ENCODE measurements around the gene DSCAML1. TPM values are rescaled to one million over a fixed set of nuclear protein-coding genes. Genes with fewer than 3 reads are reported as not detected.
"Not testable (repeated sequence)": the region's sequence is repeated elsewhere in the genome, so short reads cannot be mapped to it uniquely, and the experiment has no call there.

DSCAML1 gene
- total RNA-seq, 1 experiment from 2014 or later = 0.59 TPM

DNA sequence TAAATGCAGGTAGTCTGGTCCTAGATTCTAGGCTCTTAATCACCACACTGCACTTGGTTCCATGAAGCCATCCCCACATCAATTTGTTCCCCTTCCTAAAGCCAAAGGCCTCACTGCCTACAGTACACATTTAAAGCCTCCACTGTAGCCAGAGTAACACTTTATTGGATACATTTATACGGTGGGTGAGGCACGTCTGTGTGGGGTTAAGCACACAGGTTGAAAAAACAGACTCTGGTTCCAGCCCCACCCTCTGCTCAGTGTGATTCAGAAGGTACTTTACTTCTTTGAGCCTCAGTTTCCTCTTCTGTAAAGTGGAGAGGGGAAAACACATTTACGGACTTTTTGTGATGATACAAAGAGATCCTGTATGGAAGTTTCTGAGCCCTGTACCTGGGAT is 22.5 kb downstream of the DSCAML1 start:
- no peaks in the 10 kb centered on the region for H3K27me3 ChIP-seq (ENCODE audit: control insufficient read depth, insufficient read depth, low read length)
- no peaks in the 10 kb centered on the region for H3K36me3 ChIP-seq (replicated peaks; ENCODE audit: control insufficient read depth, insufficient read depth, low read length)
- H3K4me3 ChIP-seq (ENCODE audit: insufficient read depth, low read depth, low read length) = no peak overlapping the region
- DNase-seq = no peak

DNA sequence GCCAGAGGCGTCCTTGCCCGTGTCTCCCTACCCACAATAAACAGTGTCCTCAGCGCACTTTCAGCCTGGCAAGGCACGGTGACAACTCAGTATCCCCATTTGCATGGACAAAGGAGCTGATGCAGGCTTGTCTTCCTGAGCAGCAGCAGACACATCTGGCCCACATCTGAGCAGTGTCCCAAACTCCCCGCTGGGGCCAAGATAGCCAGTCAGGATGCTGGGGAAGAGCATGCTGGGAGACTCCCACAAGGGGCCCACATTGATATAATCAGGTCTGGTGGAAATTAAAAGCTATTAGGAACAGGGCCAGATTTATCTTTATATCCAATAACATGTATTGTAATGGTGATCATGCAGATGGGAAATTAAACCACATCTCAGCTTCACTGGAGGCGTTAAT is 24.7 kb downstream of the DSCAML1 start:
- H3K4me3 ChIP-seq (ENCODE audit: insufficient read depth, low read depth, low read length) = no peak overlapping the region
- H3K36me3 ChIP-seq (replicated peaks; ENCODE audit: control insufficient read depth, insufficient read depth, low read length) = no peaks in the 10 kb centered on the region
- DNase-seq = no peak
- H3K27me3 ChIP-seq (ENCODE audit: control insufficient read depth, insufficient read depth, low read length) = no peaks in the 10 kb centered on the region

DNA sequence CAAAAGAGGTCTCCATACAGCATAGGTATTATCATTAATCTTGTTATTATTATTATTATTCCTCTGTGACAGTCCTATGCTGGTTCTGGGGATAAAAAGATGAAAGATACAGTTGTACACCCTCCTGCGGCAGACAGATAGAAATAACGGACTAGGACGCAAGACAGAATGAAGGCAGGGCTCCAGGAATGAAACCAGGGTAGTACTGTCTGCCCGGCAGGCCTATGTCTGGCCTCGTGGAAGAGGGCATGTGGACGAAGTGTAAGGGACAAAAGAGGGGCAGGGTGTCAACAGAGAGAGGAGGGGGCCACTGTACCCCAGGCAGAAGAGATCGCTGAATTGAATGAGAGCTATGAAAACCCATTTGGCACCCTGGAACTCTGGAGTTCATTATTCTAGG is 25.2 kb downstream of the DSCAML1 start:
- H3K27me3 ChIP-seq (ENCODE audit: control insufficient read depth, insufficient read depth, low read length) = no peaks in the 10 kb centered on the region
- no peaks in the 10 kb centered on the region for H3K36me3 ChIP-seq (replicated peaks; ENCODE audit: control insufficient read depth, insufficient read depth, low read length)
- no peak overlapping the region for H3K4me3 ChIP-seq (ENCODE audit: insufficient read depth, low read depth, low read length)

DNA sequence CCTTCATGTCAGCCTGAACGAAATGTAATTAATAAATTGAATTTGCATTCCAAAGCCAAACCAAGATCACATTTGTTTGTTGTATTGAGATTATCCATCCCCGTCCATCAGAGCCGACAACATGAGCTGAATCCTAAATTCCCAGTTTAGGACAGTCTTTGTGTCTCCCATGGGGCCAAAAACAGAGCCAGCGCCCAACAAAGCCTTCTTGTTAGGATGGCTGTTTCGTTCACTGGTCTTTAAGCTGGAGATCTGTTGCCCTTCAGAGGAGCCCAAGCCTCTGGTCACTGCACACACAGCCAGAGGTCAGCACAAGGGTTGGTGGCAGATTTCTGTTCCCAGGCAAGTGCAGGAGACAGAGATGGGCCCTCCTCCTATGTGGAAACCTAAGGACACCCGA is 25.8 kb downstream of the DSCAML1 start:
- no peaks in the 10 kb centered on the region for H3K36me3 ChIP-seq (replicated peaks; ENCODE audit: control insufficient read depth, insufficient read depth, low read length)
- H3K4me3 ChIP-seq (ENCODE audit: insufficient read depth, low read depth, low read length) = no peak overlapping the region
- H3K27me3 ChIP-seq (ENCODE audit: control insufficient read depth, insufficient read depth, low read length) = no peaks in the 10 kb centered on the region
- DNase-seq = no peak

More for the DNA sequence above, 25.2 kb downstream of the DSCAML1 start:
- DNase-seq = no peak

DNA sequence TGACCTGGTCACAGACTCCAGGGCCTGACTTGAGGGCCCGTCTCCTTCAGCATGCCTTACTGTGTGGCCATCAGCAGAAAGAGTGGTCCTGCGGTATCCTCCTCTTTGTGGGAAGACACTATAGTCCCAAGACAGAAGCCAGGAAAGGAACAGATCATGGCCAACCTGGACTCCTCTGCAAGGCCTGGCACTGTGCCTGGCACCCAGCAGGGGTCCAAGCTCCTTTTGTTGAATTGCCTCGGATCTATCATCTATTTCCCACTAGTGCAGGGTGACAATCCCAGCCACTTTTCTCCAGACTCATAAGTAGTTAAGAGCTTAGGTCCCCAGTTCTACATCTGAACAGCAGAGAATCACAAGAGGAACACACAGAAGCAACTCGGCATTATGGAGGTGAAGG is 27.0 kb downstream of the DSCAML1 start:
- no peak for DNase-seq
- Histone ChIP-seq H3K36me3 (replicated peaks; ENCODE audit: control insufficient read depth, insufficient read depth, low read length) (no peaks in the 10 kb centered on the region), H3K27me3 (ENCODE audit: control insufficient read depth, insufficient read depth, low read length) (no peaks in the 10 kb centered on the region), H3K4me3 (ENCODE audit: insufficient read depth, low read depth, low read length) (no peak overlapping the region)

DNA sequence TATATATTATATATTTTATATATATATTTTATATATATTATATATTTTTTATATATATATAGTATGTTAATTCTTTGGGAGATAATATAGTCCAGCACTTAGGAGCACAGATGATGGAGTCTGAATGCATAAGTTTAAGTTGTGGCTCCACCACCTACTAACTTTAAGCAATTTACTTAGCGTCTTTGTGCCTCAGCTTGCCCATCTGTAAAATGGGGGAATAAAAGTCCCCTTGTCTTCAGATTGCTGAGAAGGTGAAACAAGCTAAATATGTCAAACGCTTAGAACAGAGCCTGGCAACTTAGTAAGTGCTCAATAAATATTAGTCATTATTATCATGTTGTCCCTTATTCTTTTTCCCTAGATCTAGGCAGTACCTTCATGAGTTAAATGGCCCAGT is 27.5 kb downstream of the DSCAML1 start:
- H3K4me3 ChIP-seq (ENCODE audit: insufficient read depth, low read depth, low read length) = no peak overlapping the region
- no peak for DNase-seq
- no peaks in the 10 kb centered on the region for H3K36me3 ChIP-seq (replicated peaks; ENCODE audit: control insufficient read depth, insufficient read depth, low read length)
- H3K27me3 ChIP-seq (ENCODE audit: control insufficient read depth, insufficient read depth, low read length) = no peaks in the 10 kb centered on the region

DNA sequence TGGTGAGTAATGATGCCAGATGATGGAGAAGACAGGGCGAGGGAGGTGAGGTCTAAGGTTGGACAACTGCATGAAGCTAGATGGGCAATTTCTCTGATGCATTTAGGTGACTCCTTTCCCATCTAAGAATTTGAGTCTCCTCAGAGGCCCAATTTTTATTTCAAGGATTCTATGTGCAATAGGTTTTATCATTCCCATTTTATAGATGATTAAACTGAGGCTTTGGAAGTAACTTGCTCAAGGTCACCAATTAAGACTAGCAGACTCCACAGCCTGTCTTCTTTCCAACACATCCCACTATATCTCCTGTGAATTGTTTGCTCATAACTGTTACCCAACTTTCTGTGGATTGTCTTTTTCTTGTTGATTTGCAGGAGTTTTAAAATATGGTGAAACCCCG is 28.5 kb downstream of the DSCAML1 start:
- H3K36me3 ChIP-seq (replicated peaks; ENCODE audit: control insufficient read depth, insufficient read depth, low read length) = no peaks in the 10 kb centered on the region
- no peak for DNase-seq
- H3K27me3 ChIP-seq (ENCODE audit: control insufficient read depth, insufficient read depth, low read length) = no peaks in the 10 kb centered on the region
- H3K4me3 ChIP-seq (ENCODE audit: insufficient read depth, low read depth, low read length) = no peak overlapping the region

DNA sequence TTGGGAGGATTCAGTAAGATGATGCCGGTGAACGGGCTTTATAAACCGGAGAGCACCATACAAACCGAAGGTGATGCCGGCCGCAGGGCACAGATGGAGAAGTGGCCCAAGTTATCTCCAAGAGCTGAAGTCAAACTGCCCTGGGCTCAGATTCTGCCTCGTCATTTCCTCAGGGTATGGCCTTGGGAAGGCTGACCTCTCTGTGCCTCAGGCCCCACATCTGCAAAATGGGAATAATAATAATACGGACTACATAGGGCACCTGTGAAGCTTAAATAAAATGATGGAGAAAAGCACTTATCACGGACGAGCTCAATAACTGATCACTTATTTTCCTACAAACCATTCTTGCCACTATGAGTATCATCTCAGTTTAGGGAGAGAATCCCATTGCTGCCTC is 29.9 kb downstream of the DSCAML1 start:
- Histone ChIP-seq H3K27me3 (ENCODE audit: control insufficient read depth, insufficient read depth, low read length) (no peaks in the 10 kb centered on the region), H3K4me3 (ENCODE audit: insufficient read depth, low read depth, low read length) (no peak overlapping the region)
- no peak for DNase-seq

DNA sequence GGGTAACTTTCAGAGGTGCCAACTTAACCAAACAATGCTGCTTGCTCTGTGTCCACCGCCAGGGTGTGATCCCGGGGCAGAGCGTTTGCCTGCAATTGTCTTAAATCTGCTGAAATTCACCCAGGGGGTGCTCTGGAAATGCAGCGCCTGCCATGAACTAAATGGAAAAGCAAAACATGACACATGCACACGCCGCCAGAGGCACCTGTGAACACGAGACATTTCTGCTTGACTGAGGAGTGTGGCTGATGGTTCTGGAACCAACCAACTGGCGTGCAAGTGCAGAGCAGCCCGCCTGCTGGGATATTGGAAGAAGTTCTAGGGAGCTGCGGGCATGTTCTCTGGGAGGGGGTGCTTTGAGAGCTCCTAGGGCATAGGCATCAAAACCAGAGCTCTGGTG is 30.4 kb downstream of the DSCAML1 start:
- Histone ChIP-seq H3K4me3 (ENCODE audit: insufficient read depth, low read depth, low read length) (no peak overlapping the region), H3K36me3 (replicated peaks; ENCODE audit: control insufficient read depth, insufficient read depth, low read length) (no peaks in the 10 kb centered on the region), H3K27me3 (ENCODE audit: control insufficient read depth, insufficient read depth, low read length) (no peaks in the 10 kb centered on the region)
- DNase-seq = no peak

More for the DNA sequence above, 29.9 kb downstream of the DSCAML1 start:
- no peaks in the 10 kb centered on the region for H3K36me3 ChIP-seq (replicated peaks; ENCODE audit: control insufficient read depth, insufficient read depth, low read length)

DNA sequence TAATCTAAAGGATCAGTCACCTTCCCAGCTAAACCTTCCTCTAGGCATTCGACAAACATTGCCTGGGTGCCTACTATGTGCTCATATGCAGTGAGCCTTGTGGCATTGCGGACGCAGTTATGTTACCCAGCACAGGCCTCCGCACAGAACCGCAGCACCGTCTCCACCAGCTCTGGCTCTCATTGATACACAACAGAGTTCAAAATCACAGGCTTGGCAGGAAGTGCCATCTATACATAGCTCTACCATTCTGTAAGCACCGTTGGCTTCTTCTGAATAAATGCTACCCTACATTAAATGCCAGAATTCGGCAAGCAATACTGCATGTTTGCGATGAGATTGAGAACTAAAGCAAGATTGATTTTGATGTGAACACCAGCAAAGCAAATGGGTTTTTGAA is 31.0 kb downstream of the DSCAML1 start:
- no peak for DNase-seq
- no peak overlapping the region for H3K4me3 ChIP-seq (ENCODE audit: insufficient read depth, low read depth, low read length)
- no peaks in the 10 kb centered on the region for H3K36me3 ChIP-seq (replicated peaks; ENCODE audit: control insufficient read depth, insufficient read depth, low read length)

DNA sequence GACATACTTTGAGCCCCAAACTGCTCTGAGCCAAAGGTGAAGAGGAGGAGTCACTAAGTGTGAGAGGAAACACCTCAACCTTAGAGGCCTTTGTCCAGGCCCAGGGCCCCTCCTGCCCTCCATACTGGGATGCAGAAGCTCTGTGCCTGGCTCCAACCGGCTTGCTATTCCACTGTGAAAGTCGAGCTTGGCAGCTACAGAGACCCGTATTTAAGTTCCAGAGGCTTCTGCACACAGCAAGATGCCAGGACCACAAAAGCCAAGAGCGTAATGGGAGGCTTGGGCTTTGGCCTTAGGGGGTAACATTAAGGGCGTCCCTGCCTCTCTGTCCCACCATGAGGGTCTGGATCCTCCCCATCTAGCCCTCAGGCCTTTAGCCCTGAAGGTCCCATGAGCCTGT is 31.9 kb downstream of the DSCAML1 start:
- Histone ChIP-seq H3K36me3 (replicated peaks; ENCODE audit: control insufficient read depth, insufficient read depth, low read length) (no peaks in the 10 kb centered on the region), H3K4me3 (ENCODE audit: insufficient read depth, low read depth, low read length) (no peak overlapping the region), H3K27me3 (ENCODE audit: control insufficient read depth, insufficient read depth, low read length) (no peaks in the 10 kb centered on the region)
- no peak for DNase-seq

More for the DNA sequence above, 31.0 kb downstream of the DSCAML1 start:
- no peaks in the 10 kb centered on the region for H3K27me3 ChIP-seq (ENCODE audit: control insufficient read depth, insufficient read depth, low read length)

DNA sequence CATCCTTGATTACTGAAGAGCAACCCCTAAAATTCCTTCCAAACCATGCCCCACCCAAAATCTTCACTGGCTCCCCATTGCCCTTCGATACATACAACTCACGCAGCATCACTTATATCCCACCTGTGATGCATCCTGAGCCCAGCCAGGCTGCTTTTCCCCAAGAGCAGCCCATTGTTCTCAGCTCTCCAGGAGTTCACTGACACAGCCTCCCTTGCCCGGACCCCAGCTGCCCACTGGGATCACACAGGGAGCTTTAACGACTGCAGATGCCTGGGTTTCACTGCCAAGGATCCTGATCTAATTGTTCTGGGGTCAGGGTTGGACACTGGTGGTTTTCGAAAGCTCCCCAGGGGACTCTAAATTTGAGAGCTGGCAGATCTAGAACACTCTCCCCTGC is 33.6 kb downstream of the DSCAML1 start:
- not testable (repeated sequence) for H3K4me3 ChIP-seq (ENCODE audit: insufficient read depth, low read depth, low read length); H3K27me3 ChIP-seq (ENCODE audit: control insufficient read depth, insufficient read depth, low read length); DNase-seq; H3K36me3 ChIP-seq (replicated peaks; ENCODE audit: control insufficient read depth, insufficient read depth, low read length)

DNA sequence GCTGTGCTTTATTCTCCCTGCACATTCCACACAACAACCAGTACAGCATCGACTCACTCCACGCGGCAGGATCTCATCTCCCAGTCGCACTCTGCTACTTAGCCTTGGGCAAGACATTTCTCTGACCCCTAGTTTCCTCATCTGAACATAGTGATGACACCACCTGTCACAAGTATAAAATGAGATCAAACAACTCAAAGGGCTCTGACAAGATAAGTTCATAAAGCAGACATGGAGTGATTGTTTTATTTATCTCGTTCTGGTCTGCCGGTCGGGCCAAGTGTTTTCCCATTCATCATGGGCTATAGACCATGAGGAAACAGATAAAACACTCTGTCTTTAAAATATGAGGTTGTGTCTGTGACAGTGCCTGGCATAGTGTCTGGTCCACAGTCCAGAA is 35.0 kb downstream of the DSCAML1 start:
- Histone ChIP-seq H3K4me3 (ENCODE audit: insufficient read depth, low read depth, low read length) (no peak overlapping the region), H3K27me3 (ENCODE audit: control insufficient read depth, insufficient read depth, low read length) (no peaks in the 10 kb centered on the region), H3K36me3 (replicated peaks; ENCODE audit: control insufficient read depth, insufficient read depth, low read length) (no peaks in the 10 kb centered on the region)
- DNase-seq = no peak

DNA sequence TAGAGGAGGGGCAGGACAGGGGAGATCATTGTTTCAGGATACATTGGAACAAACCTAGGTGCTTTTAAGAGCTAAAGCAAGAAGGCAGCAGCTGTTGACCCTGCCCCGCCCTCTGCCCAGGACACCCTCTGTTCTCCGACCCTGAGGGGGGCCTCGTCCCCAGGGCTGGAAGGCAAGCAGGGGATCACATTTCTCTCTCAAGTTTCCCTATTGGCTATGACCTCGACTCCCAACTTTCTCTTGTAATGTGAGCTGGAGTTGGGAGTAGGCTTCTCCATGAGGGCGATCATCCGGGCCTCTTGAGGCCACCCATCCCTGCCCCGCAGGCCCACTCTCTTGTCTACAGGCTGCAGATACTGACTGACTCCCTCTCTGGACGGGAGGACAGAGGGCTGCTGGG is 37.7 kb downstream of the DSCAML1 start:
- no peaks in the 10 kb centered on the region for H3K27me3 ChIP-seq (ENCODE audit: control insufficient read depth, insufficient read depth, low read length)
- no peaks in the 10 kb centered on the region for H3K36me3 ChIP-seq (replicated peaks; ENCODE audit: control insufficient read depth, insufficient read depth, low read length)
- H3K4me3 ChIP-seq (ENCODE audit: insufficient read depth, low read depth, low read length) = no peak overlapping the region
- DNase-seq = peak; percentile 55

DNA sequence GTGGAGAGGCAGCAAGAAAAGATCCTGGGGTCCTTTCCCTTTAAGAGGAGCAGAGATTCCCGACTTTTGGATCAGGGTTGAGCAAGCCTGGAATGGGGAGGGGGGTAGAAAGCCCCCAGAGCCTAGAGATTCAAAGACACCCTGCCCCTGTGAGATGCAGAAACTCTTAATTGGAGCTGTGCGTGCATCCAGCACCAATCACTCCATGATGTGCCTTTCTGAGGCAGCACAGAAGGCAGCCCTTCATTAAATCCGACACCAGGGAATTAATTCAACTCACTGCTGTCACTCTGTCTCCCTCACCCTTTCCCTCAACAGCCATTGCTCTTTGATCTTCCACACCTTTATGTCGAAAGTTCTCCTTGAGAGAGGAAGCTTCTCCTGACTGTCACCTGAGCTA is 43.0 kb downstream of the DSCAML1 start:
- Histone ChIP-seq H3K4me3 (ENCODE audit: insufficient read depth, low read depth, low read length) (no peak overlapping the region), H3K27me3 (ENCODE audit: control insufficient read depth, insufficient read depth, low read length) (no peaks in the 10 kb centered on the region), H3K36me3 (replicated peaks; ENCODE audit: control insufficient read depth, insufficient read depth, low read length) (no peaks in the 10 kb centered on the region)
- peak; percentile 16 for DNase-seq

DNA sequence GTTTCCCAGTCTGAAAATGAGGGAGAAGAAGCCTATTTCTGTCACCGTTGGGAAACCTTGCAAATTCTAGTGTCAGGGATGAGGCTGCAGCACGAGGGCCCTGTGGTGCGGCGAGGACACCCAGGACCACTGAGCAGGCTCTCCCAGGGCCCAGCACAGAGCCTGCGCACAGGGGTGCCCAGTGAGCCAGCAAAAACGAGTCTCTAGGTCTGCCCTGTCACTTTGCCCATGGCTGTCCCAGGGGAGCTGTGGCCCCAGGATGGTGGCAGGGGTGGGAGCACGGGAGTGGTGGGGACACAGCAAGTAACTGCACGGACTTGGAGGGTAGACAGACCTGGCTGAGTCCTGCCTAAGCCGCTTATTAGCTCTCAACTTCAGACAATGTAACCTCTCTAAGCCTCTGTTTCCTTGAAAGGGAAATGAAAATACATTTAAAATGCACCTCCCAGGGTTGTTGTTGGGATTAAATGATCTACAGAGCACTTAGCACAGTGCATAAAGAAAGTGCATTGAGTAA is 44.2 kb downstream of the DSCAML1 start:
- Histone ChIP-seq H3K4me3 (ENCODE audit: insufficient read depth, low read depth, low read length) (no peak overlapping the region), H3K36me3 (replicated peaks; ENCODE audit: control insufficient read depth, insufficient read depth, low read length) (no peaks in the 10 kb centered on the region), H3K27me3 (ENCODE audit: control insufficient read depth, insufficient read depth, low read length) (no peaks in the 10 kb centered on the region)
- DNase-seq = peak; percentile 37
